Common myeloid progenitor, CD34-positive (primary cell): Measurements from ENCODE around the gene VSIG8.

Experiments
- CTCF ChIA-PET: fragments of 350-600 bp; sonication (Branson Sonifier 250); formaldehyde crosslinking; loops from one replicate; lab custom pipeline; 2021; ENCODE audit warnings: antibody characterized with exemption; lab: Charles Lee
- POLR2A ChIA-PET: fragments of 350-600 bp; sonication (Branson Sonifier 250); formaldehyde crosslinking; loops from one replicate; lab custom pipeline; 2021; ENCODE audit warnings: antibody characterized with exemption; lab: Charles Lee
- DNase-seq, 3 donors: peaks; one replicate each; pipeline versions ENCODE4 v3.0.0 to v3.0.0-alpha.2; 2013
- H3K27ac ChIP-seq, 2 experiments: 1 replicate in 1 of 2; 2 replicates in 1 of 2; pipeline ENCODE4 v1.7.0; 2013; ENCODE audit warnings: inconsistent platforms in 2 of 2, low read length in 2 of 2, mild to moderate bottlenecking in 2 of 2, low read depth in 1 of 2, moderate library complexity in 1 of 2; ENCODE audit not compliant: severe bottlenecking in 2 of 2, insufficient read depth in 1 of 2, poor library complexity in 1 of 2
- H3K27me3 ChIP-seq, 5 experiments: replicated peaks in 2 of 5; 1 replicate in 3 of 5; 2 replicates in 2 of 5; pipeline versions ENCODE4 v1.6.1 to v1.7.0; 2013; ENCODE audit warnings: low read length in 4 of 5, mild to moderate bottlenecking in 2 of 5, moderate library complexity in 2 of 5, inconsistent platforms in 1 of 5; ENCODE audit not compliant: insufficient read depth in 5 of 5, control insufficient read depth in 4 of 5
- H3K36me3 ChIP-seq, 4 experiments: 1 replicate in 2 of 4; 2 replicates in 2 of 4; pipeline versions ENCODE4 v1.6.1 to v1.7.0; 2013; ENCODE audit warnings: low read length in 3 of 4, control low read depth in 1 of 4, mild to moderate bottlenecking in 1 of 4; ENCODE audit not compliant: control insufficient read depth in 4 of 4, insufficient read depth in 4 of 4
- H3K4me1 ChIP-seq, 4 experiments: 1 replicate in 3 of 4; 2 replicates in 1 of 4; pipeline versions ENCODE4 v1.6.1 to v1.7.1; 2013; ENCODE audit warnings: low read length in 3 of 4, mild to moderate bottlenecking in 3 of 4, control low read depth in 1 of 4, inconsistent platforms in 1 of 4, moderate library complexity in 1 of 4; ENCODE audit not compliant: control insufficient read depth in 4 of 4, insufficient read depth in 4 of 4; ENCODE audit errors: control extremely low read depth in 1 of 4
- H3K4me3 ChIP-seq, 7 experiments: 1 replicate in 4 of 7; 2 replicates in 3 of 7; pipeline versions ENCODE4 v1.5.1 to v1.7.0; 2013; ENCODE audit warnings: mild to moderate bottlenecking in 7 of 7, low read length in 6 of 7, moderate library complexity in 6 of 7, inconsistent platforms in 2 of 7, low read depth in 2 of 7, control low read depth in 1 of 7; ENCODE audit not compliant: insufficient read depth in 4 of 7, control insufficient read depth in 1 of 7; ENCODE audit errors: extremely low read depth in 1 of 7
- H3K9me3 ChIP-seq, 5 experiments: 1 replicate in 4 of 5; 2 replicates in 1 of 5; pipeline versions ENCODE4 v1.6.1 to v1.7.1; 2013; ENCODE audit warnings: low read length in 4 of 5, mild to moderate bottlenecking in 2 of 5, inconsistent platforms in 1 of 5, low read depth in 1 of 5, moderate library complexity in 1 of 5; ENCODE audit not compliant: control insufficient read depth in 4 of 5, insufficient read depth in 2 of 5; ENCODE audit errors: control extremely low read depth in 1 of 5
- WGBS: methylation state at CpG from one replicate; pipeline ENCODE4 v1.1.5; 2013; ENCODE audit not compliant: insufficient coverage; 5-methylcytosine and 5-hydroxymethylcytosine counted together

VSIG8 gene

GRCh38 chr1:159838715-159839114 is 23.7 kb downstream of the VSIG8 start:
- Histone ChIP-seq H3K4me1 (peaks cover 0 to 5% (median 0%) of the 10 kb centered on the region in 4 experiments), H3K9me3 (no peaks in the 10 kb centered on the region), H3K4me3 (no peak overlapping the region), H3K36me3 (no peaks in the 10 kb centered on the region), H3K27ac (no peak overlapping the region), H3K27me3 (no peaks in the 10 kb centered on the region)
- DNase-seq: peak; percentile 56 to 82 (median 68)
- WGBS: 14% methylated on average over 1 of the region's 1 CpG
- ChIA-PET CTCF (interaction anchor here (1.3 to 3.7 kb wide), 3 partner anchors 15 to 54 kb away, joined by 3 to 17 read pairs (median 7); no protein-coding TSS in a partner anchor), POLR2A (no interaction called here)

GRCh38 chr1:159835862-159836525 is 26.5 kb downstream of the VSIG8 start:
- no peak overlapping the region for H3K4me3 ChIP-seq
- POLR2A ChIA-PET: no interaction called here
- CTCF ChIA-PET: interaction anchor here (0.8 to 1.6 kb wide), 4 partner anchors 15 to 100 kb away, joined by 3 to 13 read pairs (median 3); no protein-coding TSS in a partner anchor
- 100% methylated on average over 4 of the region's 8 CpGs for WGBS
- H3K36me3 ChIP-seq: no peaks in the 10 kb centered on the region
- H3K27ac ChIP-seq: no peak overlapping the region
- H3K4me1 ChIP-seq: peaks cover 0 to 5% (median 0%) of the 10 kb centered on the region in 4 experiments
- H3K27me3 ChIP-seq: no peaks in the 10 kb centered on the region
- H3K9me3 ChIP-seq: no peaks in the 10 kb centered on the region
- peak in 1 of 3 donors; percentile 25 for DNase-seq

- no peak for DNase-seq
- Histone ChIP-seq H3K27ac (no peak overlapping the region), H3K27me3 (no peaks in the 10 kb centered on the region), H3K4me3 (no peak overlapping the region), H3K9me3 (no peaks in the 10 kb centered on the region), H3K4me1 (peaks cover 0 to 5% (median 0%) of the 10 kb centered on the region in 4 experiments), H3K36me3 (no peaks in the 10 kb centered on the region)
- WGBS: 83% methylated on average over 1 of the region's 3 CpGs
- POLR2A ChIA-PET: no interaction called here
- CTCF ChIA-PET: interaction anchor here (1.0 to 1.6 kb wide), 2 partner anchors 14 to 101 kb away, joined by 3 read pairs; no protein-coding TSS in a partner anchor
Measured at GRCh38 chr1:159835356-159835755, 27.1 kb downstream of the VSIG8 start.

- H3K9me3 ChIP-seq: no peaks in the 10 kb centered on the region
- no peaks in the 10 kb centered on the region for H3K27me3 ChIP-seq
- CTCF ChIA-PET: interaction anchor here (0.7 to 11.9 kb wide), 10 partner anchors 9 to 107 kb away, joined by 3 to 111 read pairs (median 4); partner anchors contain the start of gene FCRL6
- no peak for DNase-seq
- peaks cover 0 to 4% (median 1%) of the 10 kb centered on the region in 4 experiments for H3K4me1 ChIP-seq
- H3K4me3 ChIP-seq: no peak overlapping the region
- POLR2A ChIA-PET: interaction anchor here (1.1 kb wide), 1 partner anchor 33 kb away, joined by 4 read pairs; no protein-coding TSS in a partner anchor
- 100% methylated on average over 2 of the region's 2 CpGs for WGBS
- H3K27ac ChIP-seq: no peak overlapping the region
- no peaks in the 10 kb centered on the region for H3K36me3 ChIP-seq
Measured at GRCh38 chr1:159832309-159832708, 30.1 kb downstream of the VSIG8 start.

GRCh38 chr1:159831412-159832141 is 30.9 kb downstream of the VSIG8 start:
- POLR2A ChIA-PET: interaction anchor here (1.1 kb wide), 1 partner anchor 33 kb away, joined by 4 read pairs; no protein-coding TSS in a partner anchor
- H3K9me3 ChIP-seq: no peaks in the 10 kb centered on the region
- no peak overlapping the region for H3K4me3 ChIP-seq
- 95% methylated on average over 5 of the region's 7 CpGs for WGBS
- peaks cover 0 to 10% (median 5%) of the 10 kb centered on the region in 4 experiments for H3K4me1 ChIP-seq
- CTCF ChIA-PET: interaction anchor here (0.7 to 11.9 kb wide), 10 partner anchors 10 to 60 kb away, joined by 3 to 111 read pairs (median 5); partner anchors contain the start of gene FCRL6
- DNase-seq: no peak
- no peaks in the 10 kb centered on the region for H3K36me3 ChIP-seq
- H3K27me3 ChIP-seq: no peaks in the 10 kb centered on the region
- no peak overlapping the region for H3K27ac ChIP-seq

- 92% methylated on average over 6 of the region's 8 CpGs for WGBS
- ChIA-PET POLR2A (interaction anchor here (1.1 kb wide), 1 partner anchor 62 kb away, joined by 3 read pairs; no protein-coding TSS in a partner anchor), CTCF (interaction anchor here (0.7 to 11.9 kb wide), 9 partner anchors 11 to 61 kb away, joined by 3 to 111 read pairs (median 7); partner anchors contain the start of gene FCRL6)
- no peak for DNase-seq
- H3K27me3 ChIP-seq: no peaks in the 10 kb centered on the region
- no peaks in the 10 kb centered on the region for H3K36me3 ChIP-seq
- H3K27ac ChIP-seq: no peak overlapping the region
- no peak overlapping the region for H3K4me3 ChIP-seq
- H3K4me1 ChIP-seq: peaks cover 2 to 18% (median 14%) of the 10 kb centered on the region in 4 experiments
- no peaks in the 10 kb centered on the region for H3K9me3 ChIP-seq
Measured at GRCh38 chr1:159830722-159831121, 31.7 kb downstream of the VSIG8 start.
